Measurements from ENCODE around the gene MICALL1.
"Not testable (repeated sequence)": the region's sequence is repeated elsewhere in the genome, so short reads cannot be mapped to it uniquely, and the experiment has no call there.

MICALL1 gene

GRCh38 chr22:37965940-37966664, 60.0 kb downstream of the MICALL1 start:
- no peak for DNase-seq

GRCh38 chr22:37967147-37967546, 61.0 kb downstream of the MICALL1 start:
- peak in 1 of 2 donors; percentile 40 for DNase-seq

GRCh38 chr22:37967637-37968451, 61.7 kb downstream of the MICALL1 start:
- DNase-seq, result no peak

- no peak for DNase-seq
These were observed 62.6 kb downstream of the MICALL1 start for GRCh38 chr22:37968452-37969251.

- no peak for DNase-seq
These were observed 64.8 kb downstream of the MICALL1 start for GRCh38 chr22:37970864-37971263.

GRCh38 chr22:37971475-37972434, 65.7 kb downstream of the MICALL1 start:
- DNase-seq, result no peak

GRCh38 chr22:37972527-37972926, 66.4 kb downstream of the MICALL1 start:
- no peak for DNase-seq

- no peak for DNase-seq
These were observed 67.4 kb downstream of the MICALL1 start for GRCh38 chr22:37973271-37974170.

- no peak for DNase-seq
These were observed 69.1 kb downstream of the MICALL1 start for GRCh38 chr22:37975153-37975552.

- not testable (repeated sequence) for DNase-seq
These were observed 69.9 kb downstream of the MICALL1 start for GRCh38 chr22:37976022-37976421.

- DNase-seq, result no peak
These were observed 70.5 kb downstream of the MICALL1 start for GRCh38 chr22:37976547-37976946.

GRCh38 chr22:37979782-37980181, 73.7 kb downstream of the MICALL1 start:
- no peak for DNase-seq

- no peak for DNase-seq
These were observed 75.3 kb downstream of the MICALL1 start for GRCh38 chr22:37981282-37982011.

GRCh38 chr22:37982151-37982785, 76.2 kb downstream of the MICALL1 start:
- DNase-seq, result no peak

GRCh38 chr22:37982938-37983859, 77.1 kb downstream of the MICALL1 start:
- no peak for DNase-seq

GRCh38 chr22:37983860-37984791, 78.0 kb downstream of the MICALL1 start, which contains the start of gene SOX10:
SOX10 (minus strand) TSS chr22:37984555; CDS start chr22:37983784, 771 bp downstream.
- no peak for DNase-seq

- DNase-seq, result no peak
These were observed 79.0 kb downstream of the MICALL1 start for GRCh38 chr22:37985050-37985585.

Data from inflammatory macrophage treated with lipopolysaccharide for 1 hour (primary cell).